ENCODE measurements around the gene ARPIN.

ARPIN gene

GRCh38 chr15:89851673-89852341, 60.9 kb downstream of the ARPIN start:
- Histone ChIP-seq H3K4me3 (replicated peaks; ENCODE audit: insufficient read depth, low read length) (no peak overlapping the region), H3K27ac (replicated peaks) (no peak overlapping the region), H3K27me3 (ENCODE audit: insufficient read depth, poor library complexity, severe bottlenecking) (no peaks in the 10 kb centered on the region)
- no peak for DNase-seq (ENCODE audit: low read depth in 1 of 2, low spot score in 1 of 2)
- TF ChIP-seq POLR2AphosphoS5 (IDR thresholded peaks at IDR 0.05; ENCODE audit: low read depth) (no peak), CTCF (IDR thresholded peaks at IDR 0.05; ENCODE audit: insufficient read depth, low read length) (no peak), REST (IDR thresholded peaks at IDR 0.05; ENCODE audit: insufficient replicate concordance, low read depth) (no peak), SPI1 (IDR thresholded peaks at IDR 0.05; ENCODE audit: borderline replicate concordance, low read depth) (peak; percentile 21; the same call in 1 of the 2 replicates), GABPA (IDR thresholded peaks at IDR 0.05; ENCODE audit: low read depth) (no peak)

- DNase-seq (ENCODE audit: low read depth in 1 of 2, low spot score in 1 of 2): no peak
- H3K4me3 ChIP-seq (replicated peaks; ENCODE audit: insufficient read depth, low read length): no peak overlapping the region
- H3K27ac ChIP-seq (replicated peaks): peak overlapping the region; percentile 60
Observed at GRCh38 chr15:89848970-89849292, 63.8 kb downstream of the ARPIN start.

GRCh38 chr15:89847101-89847500, 65.7 kb downstream of the ARPIN start:
- no peaks in the 10 kb centered on the region for H3K27me3 ChIP-seq (ENCODE audit: insufficient read depth, poor library complexity, severe bottlenecking)
- no peak overlapping the region for H3K4me3 ChIP-seq (replicated peaks; ENCODE audit: insufficient read depth, low read length)
- H3K27ac ChIP-seq (replicated peaks): no peak overlapping the region
- DNase-seq (ENCODE audit: low read depth in 1 of 2, low spot score in 1 of 2): no peak
- TF ChIP-seq REST (IDR thresholded peaks at IDR 0.05; ENCODE audit: insufficient replicate concordance, low read depth): no peak
- TF ChIP-seq GABPA (IDR thresholded peaks at IDR 0.05; ENCODE audit: low read depth): no peak
- no peak for TF ChIP-seq SPI1 (IDR thresholded peaks at IDR 0.05; ENCODE audit: borderline replicate concordance, low read depth)
- TF ChIP-seq POLR2AphosphoS5 (IDR thresholded peaks at IDR 0.05; ENCODE audit: low read depth): no peak
- TF ChIP-seq CTCF (IDR thresholded peaks at IDR 0.05; ENCODE audit: insufficient read depth, low read length): no peak

More at GRCh38 chr15:89848970-89849292, 63.8 kb downstream of the ARPIN start:
- TF ChIP-seq CTCF (IDR thresholded peaks at IDR 0.05; ENCODE audit: insufficient read depth, low read length) (no peak), GABPA (IDR thresholded peaks at IDR 0.05; ENCODE audit: low read depth) (no peak), SPI1 (IDR thresholded peaks at IDR 0.05; ENCODE audit: borderline replicate concordance, low read depth) (no peak)
- no peaks in the 10 kb centered on the region for H3K27me3 ChIP-seq (ENCODE audit: insufficient read depth, poor library complexity, severe bottlenecking)
